Subcutaneous adipose tissue (tissue), 4 donors: ENCODE data around the gene MKS1. TPM values are rescaled to one million over a fixed set of nuclear protein-coding genes. Genes with fewer than 3 reads are reported as not detected.

ENCODE experiments used
- CTCF ChIP-seq: fragments of 450-650 bp; IDR thresholded peaks from one replicate; pipeline ENCODE4 v1.5.1; 2016; ENCODE audit warnings: low read depth, mild to moderate bottlenecking, control low read depth, antibody characterized with exemption, moderate library complexity
- total RNA-seq, 4 donors: library from RNA; depleted of rRNA; stranded (reverse); fragments of >200 nt; gene quantifications; one replicate each; pipeline ENCODE4 v1.1.0, GENCODE V29; 2016

MKS1 gene
- total RNA-seq, 4 donors from 2014 or later, result 6.0 to 14.3 (median 9.6) TPM

DNA sequence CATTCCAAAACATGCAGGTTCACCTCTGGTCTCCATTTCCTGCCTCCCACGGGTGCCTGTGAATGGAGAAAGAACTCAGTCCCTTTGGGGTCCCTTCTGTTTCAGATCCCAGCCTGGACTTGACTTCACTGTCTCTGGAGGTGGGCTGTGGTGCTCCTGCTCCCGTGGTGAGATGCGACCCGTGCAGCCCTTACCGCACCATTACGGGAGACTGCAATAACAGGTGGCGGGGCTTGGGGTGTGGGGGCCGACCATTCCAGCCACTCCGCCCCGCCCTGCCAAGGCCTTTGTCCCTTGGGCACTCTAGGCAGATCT lies 29.9 kb upstream of the MKS1 start:
- no peak for TF ChIP-seq CTCF

DNA sequence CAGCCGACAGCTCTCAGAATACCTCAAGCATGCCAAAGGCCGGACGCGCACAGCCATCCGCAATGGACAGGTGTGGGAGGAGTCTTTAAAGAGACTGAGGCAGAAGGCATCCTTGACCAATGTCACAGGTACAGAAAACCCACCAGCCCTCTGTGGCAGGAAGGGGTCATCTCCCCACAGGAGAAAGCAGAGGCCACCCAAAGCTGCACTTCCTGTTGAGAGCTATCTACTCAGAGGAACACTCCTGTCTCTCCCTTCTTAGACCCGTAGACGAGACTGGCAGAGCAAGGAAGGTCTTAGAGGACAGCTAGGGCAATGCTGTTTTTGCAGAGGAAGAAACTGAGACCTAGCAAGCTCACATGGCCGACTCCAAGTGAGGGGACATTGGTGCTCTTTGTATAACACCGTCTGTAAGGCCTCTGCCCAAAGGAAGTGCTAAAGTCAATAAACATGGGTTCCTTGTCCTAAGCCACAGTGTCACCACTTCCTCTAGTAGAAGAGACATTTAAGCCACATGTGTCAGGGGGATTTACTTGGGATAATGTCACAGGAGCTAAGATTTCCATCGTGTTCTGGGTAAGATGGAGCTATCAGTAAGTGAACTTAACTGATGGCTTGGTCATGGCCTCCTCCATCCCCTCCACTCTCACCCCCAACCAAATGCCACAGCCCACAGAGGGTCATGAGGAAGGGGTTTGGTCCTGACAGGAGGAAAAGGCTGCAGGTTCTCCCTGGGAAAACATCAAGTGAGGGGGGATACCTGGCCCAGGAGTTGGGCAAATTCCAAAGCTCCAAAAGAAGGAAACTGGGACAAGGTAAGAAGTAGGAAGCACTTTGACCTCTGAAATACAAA lies 28.7 kb upstream of the MKS1 start:
- no peak for TF ChIP-seq CTCF

DNA sequence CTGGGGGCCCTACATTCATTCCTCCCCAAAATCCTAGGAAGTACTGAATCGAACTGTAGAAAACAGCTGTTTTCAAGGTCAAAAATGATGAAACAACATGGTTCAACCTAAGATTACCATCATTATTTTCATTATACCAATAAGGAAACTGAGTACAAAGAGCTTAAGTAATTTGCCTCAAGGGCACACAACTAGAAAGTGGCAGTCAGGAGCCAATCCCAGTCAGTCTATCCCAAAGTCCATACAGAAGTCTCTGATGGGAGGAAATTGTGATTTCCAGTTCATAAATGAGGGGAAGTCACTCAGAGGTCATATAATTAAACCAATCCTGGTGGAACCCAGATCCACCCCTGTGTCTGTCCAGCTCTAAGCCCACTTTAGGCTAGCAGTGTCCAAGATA lies 27.7 kb upstream of the MKS1 start:
- TF ChIP-seq CTCF, result no peak

GRCh38 chr17:58246104-58246740 lies 27.2 kb upstream of the MKS1 start:
- TF ChIP-seq CTCF, result no peak

GRCh38 chr17:58245428-58246103 lies 26.5 kb upstream of the MKS1 start:
- no peak for TF ChIP-seq CTCF

GRCh38 chr17:58244963-58245362 lies 25.9 kb upstream of the MKS1 start:
- no peak for TF ChIP-seq CTCF

DNA sequence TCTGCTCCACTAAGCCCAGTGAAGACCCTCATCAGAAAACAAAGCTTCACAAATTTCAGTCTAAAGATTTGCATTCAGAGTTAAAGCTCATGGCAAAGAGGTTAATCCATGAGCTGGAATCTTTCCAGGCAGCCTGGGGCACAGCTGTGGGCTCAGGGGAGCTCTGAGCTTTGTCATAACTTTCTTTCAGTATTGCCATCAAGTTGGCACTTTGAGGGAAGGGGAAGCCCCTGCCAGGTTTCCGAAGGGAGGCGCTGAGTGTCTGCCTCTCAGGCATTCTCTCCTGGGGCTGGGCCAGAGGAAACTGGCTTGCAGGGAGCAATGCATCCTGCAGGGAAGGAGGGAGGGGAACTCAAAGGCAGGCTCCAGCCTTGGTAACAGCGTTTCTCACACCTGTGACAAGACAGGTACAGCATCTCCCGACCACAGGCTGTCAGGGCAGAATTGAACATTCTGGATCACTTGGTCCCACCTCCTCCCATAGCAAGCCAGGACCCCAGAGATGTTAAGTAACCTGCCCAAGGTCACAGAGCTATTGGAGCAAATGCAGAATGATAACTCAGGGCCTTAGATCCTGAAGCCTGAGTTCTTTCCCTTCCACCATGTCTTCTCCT lies 23.2 kb upstream of the MKS1 start:
- TF ChIP-seq CTCF, result no peak
